Skin of body (tissue), 2 donors: ENCODE data around the gene CYP2C18. TPM values are rescaled to one million over a fixed set of nuclear protein-coding genes. Genes with fewer than 3 reads are reported as not detected.
"Not testable (repeated sequence)": the region's sequence is repeated elsewhere in the genome, so short reads cannot be mapped to it uniquely, and the experiment has no call there.

ENCODE experiments used
- DNase-seq: peaks from one replicate; lab custom pipeline; 2025; lab: John Stamatoyannopoulos, UW
- total RNA-seq: library from RNA; depleted of rRNA; stranded (reverse); fragments of >200 nt; gene quantifications from one replicate; pipeline ENCODE4 v1.2.3, GENCODE V29; 2014

CYP2C18 gene
- total RNA-seq: 3.0 TPM

DNA sequence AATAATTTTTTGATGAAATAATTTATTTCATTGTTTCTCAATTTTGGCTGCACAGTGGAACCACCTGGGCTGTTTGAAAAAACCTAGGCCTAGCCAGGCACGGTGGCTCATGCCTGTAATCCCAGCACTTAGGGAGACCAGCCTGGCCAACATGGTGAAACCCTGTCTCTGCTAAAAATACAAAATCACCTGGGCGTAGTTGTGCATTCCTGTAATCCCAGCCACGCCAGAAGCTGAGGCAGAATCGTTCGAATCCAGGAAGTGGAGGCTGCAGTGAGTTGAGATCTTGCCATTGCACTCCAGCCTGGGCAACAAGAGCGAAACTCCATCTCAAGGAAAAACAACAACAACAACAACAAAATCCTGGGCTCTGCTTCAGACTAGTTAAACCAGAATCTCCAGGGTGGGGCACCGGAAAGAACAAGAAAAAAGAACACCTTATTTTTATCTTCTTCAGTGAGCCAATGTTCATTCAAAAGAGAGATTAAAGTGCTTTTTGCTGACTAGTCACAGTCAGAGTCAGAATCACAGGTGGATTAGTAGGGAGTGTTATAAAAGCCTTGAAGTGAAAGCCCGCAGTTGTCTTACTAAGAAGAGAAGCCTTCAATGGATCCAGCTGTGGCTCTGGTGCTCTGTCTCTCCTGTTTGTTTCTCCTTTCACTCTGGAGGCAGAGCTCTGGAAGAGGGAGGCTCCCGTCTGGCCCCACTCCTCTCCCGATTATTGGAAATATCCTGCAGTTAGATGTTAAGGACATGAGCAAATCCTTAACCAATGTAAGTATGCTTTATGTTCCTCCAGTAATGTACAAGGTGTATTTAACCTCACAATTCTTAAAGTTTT lies at the start of gene CYP2C18:
CYP2C18 (plus strand) TSS at position 516 of the 841 bp plus-strand sequence; CDS start at position 607, 91 bp downstream.
- DNase-seq: no peak

DNA sequence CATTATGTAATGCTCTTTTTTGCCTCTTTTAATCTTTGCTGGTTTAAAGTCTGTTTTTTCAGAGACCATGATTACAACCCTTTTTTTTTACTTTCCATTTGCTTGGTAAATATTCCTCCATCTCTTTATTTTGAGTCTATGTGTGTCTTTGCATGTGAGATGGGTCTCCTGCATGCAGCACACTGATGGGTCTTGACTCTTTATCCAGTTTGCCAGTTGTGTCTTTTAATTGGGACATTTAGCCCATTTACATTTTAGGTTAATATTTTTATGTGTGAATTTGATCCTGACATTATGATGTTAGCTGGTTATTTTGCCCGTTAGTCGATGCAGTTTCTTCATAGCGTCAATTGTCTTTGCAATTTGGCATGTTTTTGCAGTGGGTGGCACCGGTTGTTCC lies 45.4 kb upstream of the CYP2C18 start:
- not testable (repeated sequence) for DNase-seq

DNA sequence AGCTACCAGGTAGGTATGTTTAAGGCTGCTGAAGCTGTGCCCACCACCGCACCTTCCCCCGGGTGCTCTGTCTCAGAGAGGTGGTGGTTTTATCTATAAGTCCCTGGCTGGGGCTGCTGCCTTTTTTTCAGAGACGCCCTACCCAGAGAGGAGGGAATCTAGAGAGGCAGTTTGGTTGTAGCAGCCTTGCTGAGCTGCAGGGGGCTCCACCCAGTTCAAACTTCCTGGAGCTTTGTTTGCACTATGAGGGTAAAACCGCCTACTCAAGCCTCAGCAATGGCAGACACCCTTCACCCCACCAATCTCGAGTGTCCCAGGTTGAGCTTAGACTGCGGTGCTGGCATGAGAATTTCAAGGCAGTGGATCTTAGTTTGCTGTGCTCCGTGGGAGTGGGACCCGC lies 43.6 kb upstream of the CYP2C18 start:
- DNase-seq: no peak

DNA sequence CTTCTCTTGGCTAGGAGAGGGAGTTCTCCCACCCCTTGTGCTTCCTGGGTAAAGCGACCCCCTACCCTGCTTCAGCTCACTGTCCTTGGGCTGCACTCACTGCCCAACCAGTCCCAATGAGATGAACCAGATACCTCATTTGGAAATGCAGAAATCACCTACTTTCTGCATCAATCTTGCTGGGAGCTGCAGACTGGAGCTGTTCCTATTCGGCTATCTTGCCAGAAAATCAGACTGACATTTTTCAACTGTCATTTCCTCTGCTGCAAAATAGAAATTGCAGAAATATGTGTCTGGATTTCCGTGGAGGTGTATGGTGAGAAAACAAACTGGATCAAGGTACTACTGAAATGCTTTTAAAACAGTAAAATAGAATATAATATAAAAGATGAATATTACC lies 43.0 kb upstream of the CYP2C18 start:
- no peak for DNase-seq

DNA sequence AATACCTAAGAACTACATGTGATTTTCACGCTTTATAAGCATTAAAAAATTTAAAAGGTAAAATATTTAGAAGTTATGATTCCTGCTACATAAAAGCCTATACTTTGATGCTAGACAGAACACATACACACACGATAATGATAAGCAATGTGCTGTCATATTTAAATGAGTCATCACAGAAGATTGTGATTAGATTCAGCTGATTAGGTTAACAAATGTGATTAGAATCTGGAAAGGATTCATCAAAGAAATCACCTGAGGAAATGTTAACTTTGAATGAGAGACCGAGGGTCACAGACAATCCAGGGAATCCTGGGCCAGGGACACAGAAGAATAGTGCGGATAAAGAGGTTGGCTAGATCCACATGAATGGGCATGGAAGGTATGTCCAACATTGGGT lies 42.0 kb upstream of the CYP2C18 start:
- DNase-seq: no peak

DNA sequence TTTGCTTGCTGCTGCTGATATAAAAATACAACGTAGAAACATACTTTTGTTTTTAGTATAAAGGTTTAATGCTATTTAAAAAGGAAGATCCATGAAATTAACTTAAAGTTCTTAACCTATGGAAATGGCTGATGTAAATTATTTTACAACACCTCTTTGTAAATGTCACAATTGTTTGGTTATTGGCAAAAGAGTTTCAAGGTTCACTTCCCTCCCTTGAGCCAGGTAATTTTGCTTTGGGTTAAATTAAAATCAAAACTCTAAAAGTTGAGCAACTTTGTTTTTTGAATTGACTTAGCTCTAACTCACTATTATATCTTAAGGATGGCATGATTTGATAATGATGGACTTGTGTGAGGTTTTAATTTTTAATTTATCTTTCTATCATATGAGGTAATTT lies 39.2 kb upstream of the CYP2C18 start:
- no peak for DNase-seq

DNA sequence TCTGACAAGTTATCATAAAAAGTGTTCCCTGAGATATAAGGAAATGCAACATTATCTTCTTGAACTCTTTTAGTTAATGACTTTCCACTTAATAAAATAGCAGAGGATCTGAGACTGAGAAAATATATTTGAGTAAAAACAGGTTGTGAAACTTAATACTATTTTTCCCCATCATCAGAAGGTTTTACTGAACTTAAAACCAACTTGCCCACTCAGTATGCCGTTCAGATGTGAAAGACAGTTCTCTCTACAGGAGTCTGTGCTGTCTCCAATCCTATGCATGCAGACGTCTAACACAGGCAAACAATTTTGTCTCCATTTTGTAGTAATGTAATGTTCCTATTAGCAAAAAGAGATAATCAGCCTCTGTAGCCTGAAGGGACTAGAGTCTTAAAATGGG lies 38.2 kb upstream of the CYP2C18 start:
- no peak for DNase-seq

DNA sequence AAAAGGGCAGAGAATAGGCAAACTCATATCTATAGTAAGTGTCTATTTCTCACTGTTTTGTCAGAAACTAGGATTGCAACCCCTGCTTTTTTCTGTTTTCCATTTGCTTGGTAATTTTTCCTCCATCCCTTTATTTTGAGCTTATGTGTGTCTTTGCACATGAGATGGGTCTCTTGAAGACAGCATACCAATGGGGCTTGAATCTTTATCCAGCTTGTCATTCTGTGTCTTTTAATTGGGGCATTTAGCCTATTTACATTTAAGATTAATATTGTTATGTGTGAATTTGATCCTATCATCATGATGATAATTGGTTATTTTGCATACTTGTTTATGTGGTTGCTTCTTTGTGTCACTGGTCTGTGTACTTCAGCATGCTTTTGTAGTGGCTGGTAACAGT lies 28.3 kb upstream of the CYP2C18 start:
- not testable (repeated sequence) for DNase-seq

DNA sequence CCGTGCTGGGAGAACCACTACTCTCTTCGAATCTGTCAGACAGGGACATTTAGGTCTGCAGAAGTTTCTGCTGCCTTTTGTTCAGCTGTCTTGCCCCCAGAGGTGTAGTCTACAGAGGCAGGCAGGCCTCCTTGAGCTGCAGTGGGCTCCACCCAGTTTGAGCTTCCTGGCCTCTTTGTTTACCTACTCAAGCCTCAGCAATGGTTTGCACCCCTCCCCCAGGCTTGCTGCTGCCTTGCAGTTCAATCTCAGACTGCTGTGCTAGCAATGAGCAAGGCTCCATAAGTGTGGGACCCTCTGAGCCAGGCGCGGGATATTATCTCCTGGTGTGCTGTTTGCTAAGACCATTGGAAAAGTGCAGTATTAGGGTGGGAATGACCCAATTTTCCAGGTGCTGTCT lies 20.5 kb upstream of the CYP2C18 start:
- not testable (repeated sequence) for DNase-seq

DNA sequence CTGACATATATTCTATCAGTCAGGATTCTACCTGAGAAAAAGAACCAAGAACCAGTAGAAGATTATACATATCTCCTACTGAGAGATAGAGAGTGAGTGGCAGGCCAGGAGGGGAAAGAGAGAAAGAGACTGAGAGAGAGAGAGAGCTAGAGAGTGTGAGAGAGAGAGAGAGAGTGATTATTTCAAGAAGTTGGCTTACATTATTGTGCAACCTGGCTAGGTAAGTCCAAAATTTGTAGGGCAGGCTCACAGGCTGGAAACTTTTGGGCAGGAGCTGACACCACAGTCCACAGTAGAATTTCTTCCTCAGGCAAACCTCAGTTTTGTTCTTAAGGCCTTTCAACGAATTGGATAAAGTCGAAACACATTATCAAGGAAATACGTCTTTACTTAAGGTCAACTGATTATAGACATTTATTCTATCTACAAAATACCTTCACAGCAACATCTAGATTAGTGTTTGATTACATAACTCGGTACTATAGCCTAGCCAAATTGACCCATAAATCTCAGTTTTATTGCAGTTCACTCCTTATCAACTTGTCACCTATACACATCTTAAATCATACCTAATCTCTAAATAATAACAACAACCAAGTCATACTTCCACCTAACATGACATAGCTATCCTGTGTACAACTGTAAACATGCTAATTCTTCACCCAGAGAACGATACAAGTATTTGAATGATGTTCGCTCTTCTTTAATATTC lies 17.0 kb upstream of the CYP2C18 start:
- DNase-seq: no peak

DNA sequence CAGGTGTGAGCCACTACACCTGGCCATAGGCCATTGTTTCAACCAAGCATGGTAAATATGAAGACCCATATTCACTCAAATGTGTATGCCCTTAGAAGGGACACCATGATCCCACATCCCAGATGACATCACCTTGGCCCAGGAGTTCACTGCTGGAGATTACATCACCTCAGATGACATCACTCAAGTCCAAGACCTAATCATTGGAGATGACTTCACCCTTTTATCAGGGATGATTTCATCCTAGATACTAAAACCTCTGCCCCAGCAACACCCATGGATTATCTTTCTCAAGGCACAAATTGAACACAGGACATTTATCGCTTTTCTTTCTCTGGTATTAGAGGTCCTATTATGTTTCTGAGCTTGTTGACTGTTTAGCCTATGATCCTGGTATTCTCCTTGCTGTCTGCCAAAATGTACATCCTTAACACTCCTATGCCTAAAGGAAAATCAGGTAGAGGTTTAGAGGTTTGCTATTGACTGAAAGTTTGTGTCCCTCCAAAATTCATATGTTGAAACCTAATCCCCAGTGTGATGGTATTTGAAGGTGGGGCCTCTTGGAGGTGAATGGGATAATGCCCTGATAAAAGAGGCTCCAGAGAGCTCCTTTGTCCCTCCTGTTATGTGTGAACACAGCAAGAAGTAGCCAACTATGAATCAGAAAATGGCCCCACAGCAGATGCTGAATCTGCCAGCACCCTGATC lies 9.8 kb upstream of the CYP2C18 start:
- no peak for DNase-seq

DNA sequence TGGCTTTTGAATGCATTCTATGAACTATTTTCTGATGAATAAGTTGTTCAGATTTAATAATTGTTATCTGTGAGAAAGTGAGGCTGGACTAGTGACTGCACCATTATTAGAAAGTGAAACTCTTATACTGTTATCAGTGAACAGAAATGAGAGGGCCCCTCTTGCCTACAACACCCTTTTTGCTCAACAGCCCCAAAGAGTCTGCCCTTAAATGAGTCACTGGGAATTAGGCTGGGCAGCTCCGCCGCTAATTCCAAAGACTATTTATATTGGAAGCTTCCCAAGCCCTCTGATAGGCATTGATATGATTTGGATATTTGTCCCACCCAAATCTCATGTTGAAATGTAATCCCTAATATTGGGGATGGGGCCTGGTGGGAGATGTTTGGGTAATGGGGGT lies 7.0 kb upstream of the CYP2C18 start:
- no peak for DNase-seq

DNA sequence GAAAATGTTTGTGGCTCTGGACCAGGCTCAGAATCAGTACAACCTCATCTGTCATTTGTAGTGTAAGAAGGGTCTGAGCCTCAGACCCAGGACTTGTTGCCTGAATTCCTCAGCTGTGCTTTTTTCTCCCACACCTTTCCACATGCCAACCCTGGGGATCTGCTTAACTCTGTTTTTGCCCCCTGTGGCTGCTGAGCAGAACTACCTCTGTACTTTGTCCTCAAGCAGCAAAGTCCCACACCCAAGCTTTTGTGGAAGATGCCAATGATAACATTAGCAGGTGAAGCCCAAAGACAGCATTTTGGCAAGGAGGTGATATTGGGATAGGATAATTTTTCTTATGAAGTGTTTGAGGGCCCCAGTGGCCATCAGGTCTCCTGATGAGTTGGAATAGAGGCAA lies 5.8 kb upstream of the CYP2C18 start:
- DNase-seq: no peak

DNA sequence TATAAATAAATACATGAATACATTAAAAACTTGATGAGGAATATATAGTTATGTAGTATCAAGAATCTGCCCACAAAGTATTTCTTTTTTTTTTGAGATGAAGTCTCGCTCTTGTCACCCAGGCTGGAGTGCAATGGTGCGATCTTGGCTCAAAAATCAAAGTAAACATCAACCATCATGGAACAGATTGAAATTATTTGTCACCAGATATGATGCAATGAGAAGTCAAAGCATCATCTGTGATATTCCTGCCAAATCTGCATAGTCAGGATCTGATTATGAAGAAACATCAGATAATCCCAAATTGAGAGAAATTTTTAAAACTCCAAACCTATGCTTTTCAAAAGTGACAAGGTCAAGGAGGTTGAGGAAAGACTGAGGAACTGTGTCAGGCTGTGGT lies 5.1 kb upstream of the CYP2C18 start:
- no peak for DNase-seq

DNA sequence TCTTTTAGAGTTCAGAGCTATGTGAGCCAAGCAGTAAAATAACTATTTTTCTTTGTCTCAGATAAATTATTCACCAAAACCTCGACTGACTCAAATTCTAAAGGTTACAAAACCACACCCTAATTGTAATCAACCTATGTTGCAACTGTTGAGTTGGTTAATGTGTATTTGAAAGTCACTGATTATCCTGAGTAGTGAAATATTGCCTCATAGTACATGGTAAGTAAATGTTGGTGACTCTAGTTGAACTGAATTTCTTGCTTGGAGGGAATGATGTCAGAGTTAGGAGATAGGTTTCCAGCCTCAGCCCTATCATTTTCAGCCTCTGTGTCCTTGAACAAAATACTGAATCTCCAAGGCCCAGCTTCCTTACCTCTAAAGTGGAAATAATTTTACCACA lies 3.0 kb upstream of the CYP2C18 start:
- no peak for DNase-seq

DNA sequence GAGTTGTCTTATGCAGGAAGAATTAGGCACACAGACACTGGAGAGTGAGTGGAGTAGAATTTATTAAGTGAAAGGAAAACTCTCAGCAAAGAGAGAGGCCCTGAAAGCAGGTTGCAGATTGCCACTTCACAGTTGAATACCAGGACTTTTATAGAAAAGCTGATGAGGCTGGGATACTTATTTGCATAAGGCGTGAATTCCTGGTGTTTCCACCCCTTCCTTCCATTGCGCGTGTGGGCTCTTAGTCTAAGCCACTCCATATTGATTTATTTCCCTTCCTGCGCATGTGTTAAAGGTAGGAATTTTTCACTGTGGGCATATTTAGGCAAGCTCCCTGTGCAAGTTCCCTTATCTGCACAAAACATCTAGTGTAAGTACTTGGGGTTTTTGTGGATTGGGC lies 893 bp upstream of the CYP2C18 start:
- not testable (repeated sequence) for DNase-seq

DNA sequence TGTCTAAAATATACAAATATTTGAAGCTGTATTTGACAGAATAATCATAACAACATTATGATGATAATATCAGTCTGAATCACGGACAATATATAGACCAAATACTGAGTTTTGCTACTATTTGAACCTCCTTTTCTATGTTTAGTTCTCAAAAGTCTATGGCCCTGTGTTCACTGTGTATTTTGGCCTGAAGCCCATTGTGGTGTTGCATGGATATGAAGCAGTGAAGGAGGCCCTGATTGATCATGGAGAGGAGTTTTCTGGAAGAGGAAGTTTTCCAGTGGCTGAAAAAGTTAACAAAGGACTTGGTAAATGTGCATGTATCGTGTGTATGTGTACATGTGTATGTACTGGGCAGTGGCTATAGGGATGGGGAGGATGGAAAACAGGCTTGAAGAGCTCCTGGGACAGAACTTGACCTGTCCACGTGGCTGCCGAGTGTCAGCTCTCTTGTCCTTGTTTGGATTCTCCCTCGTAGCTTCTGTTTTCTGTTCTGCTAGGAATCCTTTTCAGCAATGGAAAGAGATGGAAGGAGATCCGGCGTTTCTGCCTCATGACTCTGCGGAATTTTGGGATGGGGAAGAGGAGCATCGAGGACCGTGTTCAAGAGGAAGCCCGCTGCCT lies 4.2 kb downstream of the CYP2C18 start:
- no peak for DNase-seq

DNA sequence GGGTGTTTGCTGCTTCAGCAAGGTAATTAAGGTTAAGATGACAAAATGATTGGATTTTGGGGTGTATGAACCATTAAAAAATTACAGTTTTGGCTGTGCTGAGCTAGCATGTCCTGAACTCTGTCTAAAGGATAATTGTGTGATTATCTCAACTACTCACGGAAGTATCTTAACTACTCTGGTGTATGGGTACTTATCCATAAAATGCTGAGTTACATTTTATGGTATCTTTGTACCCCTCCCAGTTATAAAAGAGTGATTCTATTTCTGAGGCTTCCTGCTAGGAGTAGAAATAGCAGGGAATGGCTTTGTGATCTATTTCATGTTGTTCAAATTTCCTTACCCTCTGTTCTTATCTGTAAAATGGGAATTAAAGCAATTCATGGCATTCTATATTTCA lies 22.6 kb downstream of the CYP2C18 start:
- DNase-seq: no peak

DNA sequence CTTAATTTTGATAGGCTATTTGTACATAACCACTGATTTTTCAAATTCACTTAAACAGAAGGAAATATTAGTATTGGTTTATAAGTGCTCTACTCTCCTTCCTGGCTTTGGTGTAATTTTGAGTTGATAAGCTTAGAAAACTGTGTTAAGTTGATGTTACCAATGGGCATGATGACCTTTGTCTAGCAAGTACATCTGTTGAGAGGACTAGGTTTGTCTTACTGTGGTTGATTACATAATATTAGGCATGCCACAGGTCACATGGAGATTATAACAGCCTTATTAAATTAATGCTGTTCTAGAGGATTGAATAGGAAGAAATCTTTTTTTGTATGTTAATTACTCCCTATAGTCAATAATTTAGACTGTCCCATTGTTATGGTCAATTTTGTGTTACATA lies 27.0 kb downstream of the CYP2C18 start:
- no peak for DNase-seq

DNA sequence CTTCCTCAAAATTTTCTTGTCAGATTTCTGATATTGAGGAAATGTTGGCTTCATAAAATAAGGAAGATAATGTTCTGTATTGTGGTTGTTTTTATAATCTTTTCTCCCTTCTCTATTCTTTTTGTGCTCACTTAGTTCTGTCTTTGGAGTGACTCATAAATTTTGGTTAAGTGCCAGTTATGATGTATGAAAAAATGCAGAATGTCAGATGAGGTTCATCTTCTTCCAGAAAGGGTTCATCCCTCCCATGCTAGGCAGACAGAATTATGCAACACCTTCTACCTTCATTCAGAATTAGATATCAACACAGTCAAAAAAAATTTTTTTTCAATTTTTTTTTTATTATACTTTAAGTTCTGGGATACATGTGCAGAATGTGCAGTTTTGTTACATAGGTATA lies 42.3 kb downstream of the CYP2C18 start:
- DNase-seq: no peak

DNA sequence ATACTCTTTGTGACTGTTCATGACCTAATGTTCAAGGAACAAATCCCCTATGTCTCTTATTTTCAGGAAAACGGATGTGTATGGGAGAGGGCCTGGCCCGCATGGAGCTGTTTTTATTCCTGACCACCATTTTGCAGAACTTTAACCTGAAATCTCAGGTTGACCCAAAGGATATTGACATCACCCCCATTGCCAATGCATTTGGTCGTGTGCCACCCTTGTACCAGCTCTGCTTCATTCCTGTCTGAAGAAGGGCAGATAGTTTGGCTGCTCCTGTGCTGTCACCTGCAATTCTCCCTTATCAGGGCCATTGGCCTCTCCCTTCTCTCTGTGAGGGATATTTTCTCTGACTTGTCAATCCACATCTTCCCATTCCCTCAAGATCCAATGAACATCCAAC lies 51.7 kb downstream of the CYP2C18 start:
- DNase-seq: no peak

DNA sequence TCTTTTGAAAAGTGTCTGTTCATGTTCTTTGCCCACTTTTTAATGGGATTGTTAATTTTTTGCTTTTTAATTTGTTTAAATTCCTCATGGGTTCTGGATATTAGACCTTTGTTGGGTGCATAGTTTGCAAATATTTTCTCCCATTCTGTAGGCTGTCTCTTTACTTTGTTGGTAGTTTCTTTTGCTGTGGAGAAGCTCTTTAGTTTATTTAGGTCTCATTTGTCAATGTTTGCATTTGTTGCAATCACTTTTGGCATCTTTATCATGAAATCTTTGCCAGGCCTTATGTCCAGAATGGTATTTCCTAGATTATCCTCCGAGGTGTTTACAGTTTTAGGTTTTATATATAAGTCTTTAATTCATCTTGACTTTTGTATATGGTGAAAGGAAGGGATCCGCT lies 55.1 kb downstream of the CYP2C18 start:
- DNase-seq: no peak
